Measurements from ENCODE around the gene ZYG11B. TPM values are rescaled to one million over a fixed set of nuclear protein-coding genes. Genes with fewer than 3 reads are reported as not detected.
A peak's percentile ranks its signal among the peaks of the same experiment; 100 is the strongest.
"Not testable (repeated sequence)": the region's sequence is repeated elsewhere in the genome, so short reads cannot be mapped to it uniquely, and the experiment has no call there.

Gene ZYG11B
- polyA plus RNA-seq, 1 experiment: 26.1 TPM

- H3K27me3 ChIP-seq (ENCODE audit: control insufficient read depth, insufficient read depth, low read length): no peaks in the 10 kb centered on the region
- DNase-seq (ENCODE audit: low read depth, low spot score): no peak
- no peak overlapping the region for H3K4me3 ChIP-seq (ENCODE audit: low read depth, low read length)
- no peaks in the 10 kb centered on the region for H3K9me3 ChIP-seq (ENCODE audit: control insufficient read depth, insufficient read depth, low read length)
- no peak for TF ChIP-seq CTCF (IDR thresholded peaks at IDR 0.05; ENCODE audit: low read depth, low read length)
- no peak overlapping the region for H3K27ac ChIP-seq (ENCODE audit: low read depth, low read length)
- ChIA-PET POLR2A (no interaction called here), CTCF (interaction anchor here (1.3 kb wide), 1 partner anchor 9 kb away, joined by 4 read pairs; no protein-coding TSS in a partner anchor)
Measured at GRCh38 chr1:52834798-52835197, 108.5 kb downstream of the ZYG11B start.

GRCh38 chr1:52836035-52836434 is 109.8 kb downstream of the ZYG11B start:
- no peaks in the 10 kb centered on the region for H3K9me3 ChIP-seq (ENCODE audit: control insufficient read depth, insufficient read depth, low read length)
- ChIA-PET POLR2A (no interaction called here), CTCF (interaction anchor here (1.3 kb wide), 1 partner anchor 10 kb away, joined by 4 read pairs; no protein-coding TSS in a partner anchor)
- no peaks in the 10 kb centered on the region for H3K27me3 ChIP-seq (ENCODE audit: control insufficient read depth, insufficient read depth, low read length)
- no peak overlapping the region for H3K27ac ChIP-seq (ENCODE audit: low read depth, low read length)
- H3K4me3 ChIP-seq (ENCODE audit: low read depth, low read length): no peak overlapping the region
- no peak for DNase-seq (ENCODE audit: low read depth, low spot score)
- TF ChIP-seq CTCF (IDR thresholded peaks at IDR 0.05; ENCODE audit: low read depth, low read length): no peak

- H3K9me3 ChIP-seq (ENCODE audit: control insufficient read depth, insufficient read depth, low read length); CTCF ChIA-PET; DNase-seq (ENCODE audit: low read depth, low spot score); H3K4me3 ChIP-seq (ENCODE audit: low read depth, low read length); H3K27ac ChIP-seq (ENCODE audit: low read depth, low read length); H3K27me3 ChIP-seq (ENCODE audit: control insufficient read depth, insufficient read depth, low read length); POLR2A ChIA-PET: not testable (repeated sequence)
Measured at GRCh38 chr1:52839175-52839574, 112.9 kb downstream of the ZYG11B start.

GRCh38 chr1:52842643-52843310 is 116.5 kb downstream of the ZYG11B start, which contains the start of gene ZYG11A:
Gene ZYG11A (plus strand): TSS chr1:52842760. CDS start chr1:52842884, 124 bp downstream.
- H3K4me3 ChIP-seq (ENCODE audit: low read depth, low read length): peak within 1 kb of the TSS; percentile 70
- H3K9me3 ChIP-seq (ENCODE audit: control insufficient read depth, insufficient read depth, low read length): no peaks in the 10 kb centered on the region
- ChIA-PET POLR2A (interaction anchor here (0.5 to 1.0 kb wide), 6 partner anchors 66 to 1877 kb away, joined by 3 to 6 read pairs (median 3); partner anchors contain the start of gene MAGOH), CTCF (interaction anchor here (0.7 to 1.8 kb wide), 4 partner anchors 10 to 344 kb away, joined by 3 to 6 read pairs (median 4); no protein-coding TSS in a partner anchor)
- H3K27me3 ChIP-seq (ENCODE audit: control insufficient read depth, insufficient read depth, low read length): no peaks in the 10 kb centered on the region
- no peak within 1 kb of the TSS for H3K27ac ChIP-seq (ENCODE audit: low read depth, low read length)
- peak; percentile 35 for TF ChIP-seq CTCF (IDR thresholded peaks at IDR 0.05; ENCODE audit: low read depth, low read length)
- peak; percentile 51 for DNase-seq (ENCODE audit: low read depth, low spot score)

- CTCF ChIA-PET; H3K4me3 ChIP-seq (ENCODE audit: low read depth, low read length); DNase-seq (ENCODE audit: low read depth, low spot score); H3K27ac ChIP-seq (ENCODE audit: low read depth, low read length); H3K9me3 ChIP-seq (ENCODE audit: control insufficient read depth, insufficient read depth, low read length); H3K27me3 ChIP-seq (ENCODE audit: control insufficient read depth, insufficient read depth, low read length): not testable (repeated sequence)
- POLR2A ChIA-PET: interaction anchor here (0.7 kb wide), 1 partner anchor 1838 kb away, joined by 4 read pairs; no protein-coding TSS in a partner anchor
Measured at GRCh38 chr1:52845119-52845518, 118.9 kb downstream of the ZYG11B start.

- Histone ChIP-seq H3K9me3 (ENCODE audit: control insufficient read depth, insufficient read depth, low read length) (no peaks in the 10 kb centered on the region; the same call in 1 of the 2 replicates), H3K4me3 (ENCODE audit: low read depth, low read length) (no peak overlapping the region), H3K27me3 (ENCODE audit: control insufficient read depth, insufficient read depth, low read length) (no peaks in the 10 kb centered on the region), H3K27ac (ENCODE audit: low read depth, low read length) (no peak overlapping the region)
- TF ChIP-seq CTCF (IDR thresholded peaks at IDR 0.05; ENCODE audit: low read depth, low read length): no peak
- POLR2A ChIA-PET: no interaction called here
- CTCF ChIA-PET: no interaction called here
- no peak for DNase-seq (ENCODE audit: low read depth, low spot score)
Measured at GRCh38 chr1:52848423-52848822, 122.2 kb downstream of the ZYG11B start.

All from AG04450 (cell line).